ENCODE results near the gene CNTNAP5.

Gene CNTNAP5

GRCh38 chr2:124369181-124369580, 344.1 kb downstream of the CNTNAP5 start (continued):
- no peak for TF ChIP-seq OSR1 (CRISPR knock-in tag; IDR thresholded peaks at IDR 0.05)
- TF ChIP-seq RARB (CRISPR knock-in tag; IDR thresholded peaks at IDR 0.05): no peak
- no peak for TF ChIP-seq CREB5 (CRISPR knock-in tag; IDR thresholded peaks at IDR 0.05; ENCODE audit: low read depth)
- no peak for TF ChIP-seq GLIS3 (CRISPR knock-in tag; IDR thresholded peaks at IDR 0.05)
- no peak for TF ChIP-seq PPARA (CRISPR knock-in tag; IDR thresholded peaks at IDR 0.05; ENCODE audit: borderline replicate concordance)
- no peak for TF ChIP-seq ZFP30 (CRISPR knock-in tag; IDR thresholded peaks at IDR 0.05)
- TF ChIP-seq, protein P1, sequence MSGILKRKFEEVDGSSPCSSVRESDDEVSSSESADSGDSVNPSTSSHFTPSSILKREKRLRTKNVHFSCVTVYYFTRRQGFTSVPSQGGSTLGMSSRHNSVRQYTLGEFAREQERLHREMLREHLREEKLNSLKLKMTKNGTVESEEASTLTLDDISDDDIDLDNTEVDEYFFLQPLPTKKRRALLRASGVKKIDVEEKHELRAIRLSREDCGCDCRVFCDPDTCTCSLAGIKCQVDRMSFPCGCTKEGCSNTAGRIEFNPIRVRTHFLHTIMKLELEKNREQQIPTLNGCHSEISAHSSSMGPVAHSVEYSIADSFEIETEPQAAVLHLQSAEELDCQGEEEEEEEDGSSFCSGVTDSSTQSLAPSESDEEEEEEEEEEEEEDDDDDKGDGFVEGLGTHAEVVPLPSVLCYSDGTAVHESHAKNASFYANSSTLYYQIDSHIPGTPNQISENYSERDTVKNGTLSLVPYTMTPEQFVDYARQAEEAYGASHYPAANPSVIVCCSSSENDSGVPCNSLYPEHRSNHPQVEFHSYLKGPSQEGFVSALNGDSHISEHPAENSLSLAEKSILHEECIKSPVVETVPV (CRISPR knock-in tag; IDR thresholded peaks at IDR 0.05): no peak
- TF ChIP-seq ZNF70 (CRISPR knock-in tag; IDR thresholded peaks at IDR 0.05): no peak

GRCh38 chr2:124380221-124380749, 355.2 kb downstream of the CNTNAP5 start:
- ATAC-seq: no peak
- TF ChIP-seq, protein P1 (CRISPR knock-in tag; IDR thresholded peaks at IDR 0.05): no peak
- TF ChIP-seq TCF4 (CRISPR knock-in tag; IDR thresholded peaks at IDR 0.05; ENCODE audit: borderline replicate concordance) (no peak), ZFP30 (CRISPR knock-in tag; IDR thresholded peaks at IDR 0.05) (no peak), BACH2 (CRISPR knock-in tag; IDR thresholded peaks at IDR 0.05; ENCODE audit: borderline replicate concordance) (no peak), RARB (CRISPR knock-in tag; IDR thresholded peaks at IDR 0.05) (no peak), ZNF8 (CRISPR knock-in tag; IDR thresholded peaks at IDR 0.05) (no peak)

- ATAC-seq: no peak
- TF ChIP-seq PPARA (CRISPR knock-in tag; IDR thresholded peaks at IDR 0.05; ENCODE audit: borderline replicate concordance) (no peak), TOX (CRISPR knock-in tag; IDR thresholded peaks at IDR 0.05; ENCODE audit: borderline replicate concordance) (no peak)
Observed at GRCh38 chr2:124382067-124382618, 357.1 kb downstream of the CNTNAP5 start.

DNA sequence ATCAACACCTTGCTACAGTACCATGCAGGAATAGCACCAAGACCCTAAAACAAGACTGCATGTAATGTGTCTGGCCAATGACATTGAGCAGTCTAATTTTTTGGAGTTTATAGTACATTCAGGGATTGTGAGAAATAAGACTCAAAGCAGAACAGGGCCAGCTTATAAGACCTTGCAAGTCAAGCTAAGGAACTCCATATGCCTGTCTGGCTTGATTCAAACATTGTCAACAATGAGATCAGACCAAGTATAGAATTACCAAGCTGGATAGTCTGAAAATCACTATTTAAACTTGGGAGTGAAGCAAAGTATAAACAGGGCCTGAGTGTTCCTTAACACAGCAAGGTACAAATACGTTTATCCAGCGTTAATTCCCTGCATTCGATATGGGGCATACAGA, 370.9 kb downstream of the CNTNAP5 start:
- no peak for ATAC-seq
- TF ChIP-seq ESRRG (CRISPR knock-in tag; IDR thresholded peaks at IDR 0.05): no peak
- TF ChIP-seq, protein P2, sequence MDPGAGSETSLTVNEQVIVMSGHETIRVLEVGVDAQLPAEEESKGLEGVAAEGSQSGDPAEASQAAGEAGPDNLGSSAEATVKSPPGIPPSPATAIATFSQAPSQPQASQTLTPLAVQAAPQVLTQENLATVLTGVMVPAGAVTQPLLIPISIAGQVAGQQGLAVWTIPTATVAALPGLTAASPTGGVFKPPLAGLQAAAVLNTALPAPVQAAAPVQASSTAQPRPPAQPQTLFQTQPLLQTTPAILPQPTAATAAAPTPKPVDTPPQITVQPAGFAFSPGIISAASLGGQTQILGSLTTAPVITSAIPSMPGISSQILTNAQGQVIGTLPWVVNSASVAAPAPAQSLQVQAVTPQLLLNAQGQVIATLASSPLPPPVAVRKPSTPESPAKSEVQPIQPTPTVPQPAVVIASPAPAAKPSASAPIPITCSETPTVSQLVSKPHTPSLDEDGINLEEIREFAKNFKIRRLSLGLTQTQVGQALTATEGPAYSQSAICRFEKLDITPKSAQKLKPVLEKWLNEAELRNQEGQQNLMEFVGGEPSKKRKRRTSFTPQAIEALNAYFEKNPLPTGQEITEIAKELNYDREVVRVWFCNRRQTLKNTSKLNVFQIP (CRISPR knock-in tag; IDR thresholded peaks at IDR 0.05; ENCODE audit: borderline replicate concordance, low read depth): no peak
- TF ChIP-seq ZNF8 (CRISPR knock-in tag; IDR thresholded peaks at IDR 0.05): no peak
- no peak for TF ChIP-seq ZFP30 (CRISPR knock-in tag; IDR thresholded peaks at IDR 0.05)
- no peak for TF ChIP-seq ARNTL (CRISPR knock-in tag; IDR thresholded peaks at IDR 0.05; ENCODE audit: borderline replicate concordance, low read depth)
- no peak for TF ChIP-seq CREB5 (CRISPR knock-in tag; IDR thresholded peaks at IDR 0.05; ENCODE audit: low read depth)
- TF ChIP-seq TCF4 (CRISPR knock-in tag; IDR thresholded peaks at IDR 0.05; ENCODE audit: borderline replicate concordance): no peak
- TF ChIP-seq, protein P1 (CRISPR knock-in tag; IDR thresholded peaks at IDR 0.05): no peak
- TF ChIP-seq TSHZ2 (CRISPR knock-in tag; IDR thresholded peaks at IDR 0.05): no peak
- TF ChIP-seq ZNF565 (CRISPR knock-in tag; conservative IDR thresholded peaks at IDR 0.05; ENCODE audit: low read depth): no peak

Data from SK-N-SH treated with all-trans-retinoic acid at 6 μM for 48 hours (cell line).